GM18520 (cell line): Measurements from ENCODE around the gene ATM.
"Not testable (repeated sequence)": the region's sequence is repeated elsewhere in the genome, so short reads cannot be mapped to it uniquely, and the experiment has no call there.

ENCODE experiments used
- ATAC-seq: cut with Tn5 transposase; IDR thresholded peaks from one replicate; pipeline ENCODE4 v1.9.1; 2021; ENCODE audit not compliant: unreplicated experiment

The ATM gene

DNA sequence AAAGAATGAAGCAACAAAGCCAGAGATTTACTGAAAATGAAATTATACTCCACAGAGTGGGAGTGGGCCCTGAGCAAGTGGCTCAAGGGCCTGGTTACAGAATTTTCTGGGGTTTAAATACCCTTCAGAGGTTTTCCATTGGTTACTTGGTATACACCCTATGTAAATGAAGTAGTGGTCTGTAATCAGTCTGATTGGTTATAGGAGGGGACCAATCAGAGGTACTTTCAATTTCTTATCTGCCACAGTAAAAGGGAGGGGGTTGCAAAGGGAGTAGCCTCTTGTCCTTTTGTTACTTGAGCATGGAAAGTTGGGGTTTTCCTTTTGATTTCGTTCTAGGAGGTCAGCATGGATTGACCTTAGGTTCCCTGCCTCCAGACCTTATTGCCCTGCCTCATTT is 63.5 kb downstream of the ATM start:
- no peak for ATAC-seq

- no peak for ATAC-seq
Measured at GRCh38 chr11:108286956-108287355, 64.1 kb downstream of the ATM start.

GRCh38 chr11:108289066-108289465 is 66.2 kb downstream of the ATM start:
- not testable (repeated sequence) for ATAC-seq

- no peak for ATAC-seq
Measured at GRCh38 chr11:108289699-108290098, 66.8 kb downstream of the ATM start.

- no peak for ATAC-seq
Measured at GRCh38 chr11:108293229-108293628, 70.4 kb downstream of the ATM start.

- ATAC-seq, result peak; percentile 79
Measured at GRCh38 chr11:108302121-108302785, 79.4 kb downstream of the ATM start.

GRCh38 chr11:108307751-108308150 is 84.9 kb downstream of the ATM start:
- ATAC-seq, result no peak

GRCh38 chr11:108313444-108313843 is 90.6 kb downstream of the ATM start:
- ATAC-seq, result no peak

GRCh38 chr11:108316061-108316460 is 93.2 kb downstream of the ATM start:
- ATAC-seq, result no peak

GRCh38 chr11:108319541-108320145 is 96.8 kb downstream of the ATM start:
- no peak for ATAC-seq

GRCh38 chr11:108322666-108323065 is 99.8 kb downstream of the ATM start:
- no peak for ATAC-seq

DNA sequence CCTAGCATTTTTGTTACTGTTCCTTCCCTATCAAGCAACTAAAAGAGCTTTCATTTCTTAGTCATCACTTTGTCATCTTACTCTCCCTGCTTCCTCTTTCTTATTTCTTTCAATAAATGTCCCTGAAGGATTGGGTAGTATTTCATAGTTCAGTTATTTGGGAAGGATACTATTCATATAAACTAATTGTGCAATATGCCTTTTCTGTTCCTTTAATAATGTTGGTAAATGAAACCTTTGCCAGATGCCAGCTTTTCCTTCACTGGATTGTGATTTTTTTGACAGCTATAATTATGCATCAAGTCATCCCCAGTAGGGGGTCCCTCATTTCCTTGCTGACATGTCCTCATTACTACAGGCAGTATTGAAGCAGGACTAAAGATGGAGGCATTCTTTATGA is 101.7 kb downstream of the ATM start:
- ATAC-seq, result no peak

- no peak for ATAC-seq
Measured at GRCh38 chr11:108333403-108333899, 110.6 kb downstream of the ATM start.

DNA sequence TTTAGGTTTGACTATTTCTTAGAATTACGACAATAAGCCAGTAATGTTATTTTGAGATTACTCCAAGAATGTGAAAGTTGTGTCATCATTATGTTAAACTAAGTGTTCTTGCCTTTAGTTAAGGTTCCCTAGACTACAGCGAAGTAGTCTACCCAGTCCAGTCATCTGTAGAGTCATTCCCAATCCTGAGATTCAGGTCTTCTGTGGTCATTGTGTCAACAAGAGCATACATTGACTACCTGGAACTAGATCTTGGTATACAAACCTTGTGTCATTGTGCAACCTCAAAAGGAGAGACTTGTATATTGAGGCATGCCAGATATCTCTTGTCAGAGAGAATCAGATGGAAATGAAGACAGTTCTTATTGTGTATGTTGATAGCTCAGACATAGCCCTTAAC is 115.9 kb downstream of the ATM start:
- no peak for ATAC-seq

DNA sequence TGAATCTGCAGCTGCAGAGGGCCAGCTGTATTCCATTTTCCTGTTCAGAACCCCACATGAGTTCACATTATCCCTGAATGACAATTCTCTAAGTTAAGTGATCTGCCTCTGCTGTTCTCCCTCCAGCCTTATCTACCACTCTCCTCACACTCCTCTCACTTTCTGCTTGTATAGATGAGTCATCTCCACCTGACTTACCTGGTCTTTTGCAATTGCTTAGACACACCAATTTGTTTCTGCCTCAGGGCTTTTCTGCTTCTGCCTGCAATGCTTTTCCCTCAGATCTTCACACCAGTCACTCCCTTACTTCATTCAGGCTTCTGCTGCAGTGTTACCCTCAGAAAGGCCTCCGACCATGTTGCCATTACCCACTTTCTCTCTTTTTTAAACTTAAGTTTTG is 118.1 kb downstream of the ATM start:
- ATAC-seq, result no peak

DNA sequence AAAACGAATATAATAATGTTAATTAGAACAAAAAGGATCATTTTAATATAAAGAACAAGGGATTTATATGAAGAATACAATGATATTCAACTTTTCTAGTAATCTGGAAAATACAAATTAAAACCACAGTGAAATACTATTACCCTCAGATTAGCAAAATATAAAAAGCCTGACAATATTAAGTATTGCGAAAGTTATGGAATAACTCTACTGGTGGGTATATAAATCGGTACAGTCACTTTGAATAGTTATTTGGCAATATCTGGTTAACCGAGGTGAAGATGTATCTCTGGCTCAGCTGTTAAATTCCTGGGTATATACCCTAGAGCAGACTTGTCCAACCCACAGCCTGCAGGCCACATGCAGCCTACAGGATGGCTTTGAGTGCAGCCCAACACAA is 118.8 kb downstream of the ATM start:
- no peak for ATAC-seq

- ATAC-seq, result no peak
Measured at GRCh38 chr11:108343714-108344113, 120.8 kb downstream of the ATM start.

DNA sequence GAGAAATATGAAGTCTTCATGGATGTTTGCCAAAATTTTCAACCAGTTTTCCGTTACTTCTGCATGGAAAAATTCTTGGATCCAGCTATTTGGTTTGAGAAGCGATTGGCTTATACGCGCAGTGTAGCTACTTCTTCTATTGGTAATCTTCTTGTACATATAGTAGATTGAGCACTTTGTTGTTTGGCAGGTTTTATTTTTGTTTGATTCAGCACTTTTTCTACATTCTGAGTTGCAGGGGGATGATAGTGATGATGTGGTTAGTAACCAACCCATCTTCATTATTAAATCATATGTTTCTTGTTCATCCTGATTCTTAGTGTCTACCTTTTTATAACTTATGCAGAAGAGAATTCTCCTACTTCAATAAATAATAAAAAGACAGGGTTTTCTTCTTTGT is 122.9 kb downstream of the ATM start:
- no peak for ATAC-seq

- no peak for ATAC-seq
Measured at GRCh38 chr11:108346451-108346850, 123.6 kb downstream of the ATM start.

DNA sequence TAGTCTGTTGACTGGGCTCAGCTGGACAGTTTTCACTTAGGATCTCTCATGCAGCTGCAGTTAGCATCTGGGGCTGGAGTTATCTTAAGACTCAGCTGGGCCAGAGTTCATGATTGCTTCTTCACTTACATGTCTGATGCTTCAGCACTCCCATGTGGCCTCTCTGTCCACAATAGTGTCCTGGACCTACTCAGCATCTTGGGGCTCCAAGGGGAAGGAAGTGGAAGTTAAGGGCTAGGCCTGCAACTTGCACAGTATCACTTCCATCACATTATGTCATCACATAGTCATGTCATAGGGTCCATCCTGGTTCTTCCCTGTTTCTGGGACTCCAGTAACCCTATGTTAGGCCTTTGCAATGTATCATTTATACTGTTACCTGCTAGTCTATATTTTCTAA is 128.6 kb downstream of the ATM start:
- no peak for ATAC-seq

DNA sequence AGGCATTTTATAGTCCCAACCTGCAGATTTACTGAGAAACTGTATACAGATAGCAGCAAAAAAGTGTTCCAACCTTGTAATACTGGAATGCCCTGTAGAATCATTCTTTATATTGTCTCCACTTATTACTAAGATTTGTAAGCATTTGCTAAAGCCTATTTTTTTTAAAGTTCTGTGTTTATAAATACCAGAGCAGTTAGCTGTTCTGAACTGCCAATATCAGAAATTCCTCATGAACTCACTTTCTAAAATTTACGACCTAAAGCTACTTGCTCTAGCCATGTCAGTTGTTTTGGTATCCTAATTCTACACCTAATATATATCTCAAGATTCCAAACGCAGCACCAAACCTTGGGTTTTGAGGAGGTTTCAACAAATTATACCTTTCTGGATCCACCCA is 141.3 kb downstream of the ATM start:
- ATAC-seq, result no peak

- ATAC-seq, result no peak
Measured at GRCh38 chr11:108368134-108368533, 145.3 kb downstream of the ATM start.

DNA sequence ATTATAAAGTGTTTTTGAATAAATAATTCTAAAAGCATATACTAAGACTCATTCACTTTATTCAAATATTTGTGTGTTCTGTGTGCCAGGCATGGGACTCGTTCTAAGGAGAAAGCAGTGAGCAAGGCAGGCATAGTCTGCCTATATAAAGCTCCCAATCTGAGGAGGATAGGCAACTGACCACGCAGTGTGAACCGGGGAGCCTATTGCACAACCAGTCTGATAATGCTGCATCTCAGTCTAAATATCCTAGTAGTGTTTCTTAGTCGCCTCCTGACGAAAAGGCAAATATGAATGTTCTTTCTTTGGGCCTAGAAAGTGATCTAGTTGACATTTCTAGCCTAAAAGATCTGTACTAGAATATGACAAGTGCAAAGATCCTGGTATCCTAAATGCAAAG is 146.2 kb downstream of the ATM start:
- ATAC-seq, result no peak
